A549 treated with CORT108297 at 1 μM for 4 hours (cell line): ENCODE measurements around the gene PIGX. TPM values are rescaled to one million over a fixed set of nuclear protein-coding genes. Genes with fewer than 3 reads are reported as not detected.

Experiments
- total RNA-seq: library from RNA; stranded (reverse); fragments of 200-300 nt; extraction: Qiagen RNA extraction; gene quantifications from 5 replicates; pipeline ENCODE4 v1.2.3, GENCODE V29; 2022

The PIGX gene
- 27.1 to 33.4 TPM (median 30.6 TPM) in 5 replicates for total RNA-seq

GRCh38 chr3:196711838-196712513, at the start of gene PIGX, which contains the start of gene CEP19:
Gene PIGX, plus strand, starts transcription at chr3:196712377.
Gene CEP19, minus strand, starts transcription at chr3:196712250. Its CDS starts 3,593 bp downstream, at chr3:196708657.

GRCh38 chr3:196739671-196740480, 27.7 kb downstream of the PIGX start, which contains the start of gene PAK2:
Gene PAK2, plus strand, starts transcription at chr3:196739857. Its CDS starts 42,790 bp downstream, at chr3:196782647.

Other genes starting within 250 kb of the PIGX start
- 3.5 to 4.8 TPM (median 4.4 TPM) in 5 replicates for gene RNF168, start 208.6 kb upstream of the PIGX start, total RNA-seq
- 0.03 TPM in 1 of 5 replicates, not detected in the others for gene SMCO1, start 197.0 kb upstream of the PIGX start, total RNA-seq
- gene WDR53, start 143.8 kb upstream of the PIGX start, total RNA-seq: 8.0 to 12.1 TPM (median 9.8 TPM) in 5 replicates
- 7.1 to 8.1 TPM (median 7.5 TPM) in 5 replicates for gene FBXO45, start 143.7 kb upstream of the PIGX start, total RNA-seq
- gene NRROS, start 72.7 kb upstream of the PIGX start, total RNA-seq: 0.05 TPM in 1 of 5 replicates, not detected in the others
- 2.7 to 3.4 TPM (median 2.9 TPM) in 5 replicates for gene CEP19, start 127 bp upstream of the PIGX start, total RNA-seq
- 29.7 to 56.8 TPM (median 36.6 TPM) in 5 replicates for gene PAK2, start 27.5 kb downstream of the PIGX start, total RNA-seq
- 5.4 to 7.5 TPM (median 6.8 TPM) in 5 replicates for gene SENP5, start 155.5 kb downstream of the PIGX start, total RNA-seq
- 44.5 to 53.4 TPM (median 45.6 TPM) in 5 replicates for gene NCBP2, start 230.2 kb downstream of the PIGX start, total RNA-seq